ENCODE measurements around the gene KIR2DL3.
"Not testable (repeated sequence)": the region's sequence is repeated elsewhere in the genome, so short reads cannot be mapped to it uniquely, and the experiment has no call there.

KIR2DL3 gene

GRCh38 chr19:54744080-54744479 is 5.8 kb downstream of the KIR2DL3 start:
- DNase-seq: not testable (repeated sequence)

DNA sequence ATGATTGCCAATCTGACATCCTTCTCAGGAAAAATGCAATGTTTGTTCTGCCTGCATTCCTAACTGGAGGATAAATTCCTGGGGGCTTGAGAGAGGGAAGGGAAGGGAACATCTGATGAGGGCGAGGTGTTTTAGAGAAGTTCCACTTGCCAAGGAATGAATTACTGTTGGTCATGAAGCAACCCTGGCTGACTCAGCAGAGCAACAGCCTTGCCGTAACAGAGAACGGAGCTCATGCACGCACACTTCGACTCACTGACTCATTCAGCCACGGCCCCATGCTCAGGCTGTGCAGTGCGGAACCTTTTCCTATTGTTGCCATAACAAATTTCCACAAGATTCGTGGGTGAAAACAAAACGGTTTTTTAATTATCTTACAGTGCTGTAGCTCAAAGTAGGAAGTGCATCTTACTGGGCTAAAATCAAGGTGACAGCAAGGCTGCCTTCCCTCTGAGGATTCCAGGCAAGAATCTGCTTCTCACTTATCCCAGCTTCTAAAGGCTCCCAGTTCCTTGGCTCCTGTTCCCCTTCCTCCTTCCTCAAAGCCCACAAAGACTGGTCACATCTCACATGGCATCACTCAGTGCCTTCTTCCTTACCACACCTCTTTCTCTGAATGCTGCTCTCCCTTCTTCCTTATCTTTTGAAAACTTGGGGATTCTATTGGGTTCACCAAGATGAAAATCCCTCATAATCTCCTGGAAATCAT is 9.5 kb downstream of the KIR2DL3 start:
- DNase-seq: not testable (repeated sequence)

GRCh38 chr19:54750276-54750675 is 12.0 kb downstream of the KIR2DL3 start:
- DNase-seq: not testable (repeated sequence)

- not testable (repeated sequence) for DNase-seq
Observed at GRCh38 chr19:54756204-54757110, 18.1 kb downstream of the KIR2DL3 start.

GRCh38 chr19:54758577-54758976 is 20.3 kb downstream of the KIR2DL3 start:
- DNase-seq: not testable (repeated sequence)

- not testable (repeated sequence) for DNase-seq
Observed at GRCh38 chr19:54764219-54764618, 25.9 kb downstream of the KIR2DL3 start.

GRCh38 chr19:54766464-54766863 is 28.2 kb downstream of the KIR2DL3 start:
- DNase-seq: not testable (repeated sequence)

DNA sequence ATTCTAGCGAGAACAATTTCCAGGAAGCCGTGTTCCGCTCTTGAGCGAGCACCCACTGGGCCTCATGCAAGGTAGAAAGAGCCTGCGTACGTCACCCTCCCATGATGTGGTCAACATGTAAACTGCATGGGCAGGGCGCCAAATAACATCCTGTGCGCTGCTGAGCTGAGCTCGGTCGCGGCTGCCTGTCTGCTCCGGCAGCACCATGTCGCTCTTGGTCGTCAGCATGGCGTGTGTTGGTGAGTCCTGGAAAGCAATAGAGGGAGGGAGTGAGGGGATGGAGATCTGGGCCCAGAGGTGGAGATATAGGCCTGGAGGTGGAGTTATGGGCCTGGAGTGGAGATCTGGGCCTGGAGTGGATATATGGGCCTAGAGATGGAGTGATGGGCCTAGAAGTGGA is 31.3 kb downstream of the KIR2DL3 start, which contains the start of gene KIR2DL1:
Gene KIR2DL1 (plus strand): TSS at position 148 of the 400 bp plus-strand sequence. CDS start 58 bp downstream, at position 206.
- DNase-seq: not testable (repeated sequence)

- not testable (repeated sequence) for DNase-seq
Observed at GRCh38 chr19:54770511-54770910, 32.2 kb downstream of the KIR2DL3 start.

- DNase-seq: not testable (repeated sequence)
Observed at GRCh38 chr19:54771018-54771960, 33.0 kb downstream of the KIR2DL3 start.

- DNase-seq: not testable (repeated sequence)
Observed at GRCh38 chr19:54772666-54773065, 34.4 kb downstream of the KIR2DL3 start.

GRCh38 chr19:54775095-54775815 is 36.9 kb downstream of the KIR2DL3 start:
- not testable (repeated sequence) for DNase-seq

DNA sequence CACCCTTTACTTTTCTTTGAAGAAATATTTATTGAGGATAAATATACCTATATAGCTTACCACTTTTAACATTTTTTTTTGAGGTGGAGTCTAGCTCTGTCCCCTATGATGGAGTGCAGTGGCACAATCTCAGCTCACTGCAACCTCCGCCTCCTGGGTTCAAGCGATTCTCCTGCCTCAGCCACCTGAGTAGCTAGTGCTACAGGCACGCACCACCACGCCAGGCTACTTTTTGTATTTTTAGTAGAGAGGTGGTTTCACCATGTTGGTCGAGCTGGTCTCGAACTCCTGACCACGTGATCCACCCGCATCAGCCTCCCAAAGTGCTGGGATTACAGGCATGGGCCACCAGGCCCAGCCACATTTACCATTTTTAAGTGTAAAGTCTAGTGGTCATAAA is 37.5 kb downstream of the KIR2DL3 start:
- not testable (repeated sequence) for DNase-seq

GRCh38 chr19:54777851-54778250 is 39.5 kb downstream of the KIR2DL3 start:
- not testable (repeated sequence) for DNase-seq

DNA sequence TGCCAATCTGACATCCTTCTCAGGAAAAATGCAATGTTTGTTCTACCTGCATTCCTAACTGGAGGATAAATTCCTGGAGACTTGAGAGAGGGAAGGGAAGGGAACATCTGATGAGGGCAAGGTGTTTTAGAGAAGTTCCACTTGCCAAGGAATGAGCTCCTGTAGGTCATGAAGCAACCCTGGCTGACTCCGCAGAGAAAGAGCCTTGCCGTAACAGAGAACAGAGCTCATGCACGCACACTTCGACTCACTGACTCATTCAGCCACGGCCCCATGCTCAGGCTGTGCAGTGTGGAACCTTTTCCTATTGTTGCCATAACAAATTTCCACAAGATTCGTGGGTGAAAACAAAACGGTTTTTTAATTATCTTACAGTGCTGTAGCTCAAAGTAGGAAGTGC is 40.6 kb downstream of the KIR2DL3 start:
- DNase-seq: not testable (repeated sequence)

GRCh38 chr19:54782916-54783315 is 44.6 kb downstream of the KIR2DL3 start:
- not testable (repeated sequence) for DNase-seq

DNA sequence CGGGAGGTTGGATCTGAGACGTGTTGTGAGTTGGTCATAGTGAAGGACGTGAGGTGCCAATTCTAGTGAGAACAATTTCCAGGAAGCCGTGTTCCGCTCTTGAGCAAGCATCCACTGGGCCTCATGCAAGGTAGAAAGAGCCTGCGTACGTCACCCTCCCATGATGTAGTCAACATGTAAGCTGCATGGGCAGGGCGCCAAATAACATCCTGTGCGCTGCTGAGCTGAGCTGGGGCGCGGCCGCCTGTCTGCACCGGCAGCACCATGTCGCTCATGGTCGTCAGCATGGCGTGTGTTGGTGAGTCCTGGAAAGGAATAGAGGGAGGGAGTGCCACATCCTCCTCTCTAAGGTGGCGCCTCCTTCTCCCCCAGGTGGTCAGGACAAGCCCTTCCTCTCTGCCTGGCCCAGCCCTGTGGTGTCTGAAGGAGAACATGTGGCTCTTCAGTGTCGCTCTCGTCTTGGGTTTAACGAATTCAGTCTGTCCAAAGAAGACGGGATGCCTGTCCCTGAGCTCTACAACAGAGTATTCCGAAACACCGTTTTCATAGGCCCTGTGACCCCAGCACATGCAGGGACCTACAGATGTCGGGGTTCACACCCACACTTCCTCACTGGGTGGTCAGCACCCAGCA is 47.9 kb downstream of the KIR2DL3 start:
- not testable (repeated sequence) for DNase-seq

- DNase-seq: not testable (repeated sequence)
Observed at GRCh38 chr19:54788154-54788553, 49.8 kb downstream of the KIR2DL3 start.

- DNase-seq: no peak
Observed at GRCh38 chr19:54790711-54791110, 52.4 kb downstream of the KIR2DL3 start.

- DNase-seq: no peak
Observed at GRCh38 chr19:54791476-54791875, 53.2 kb downstream of the KIR2DL3 start.

DNA sequence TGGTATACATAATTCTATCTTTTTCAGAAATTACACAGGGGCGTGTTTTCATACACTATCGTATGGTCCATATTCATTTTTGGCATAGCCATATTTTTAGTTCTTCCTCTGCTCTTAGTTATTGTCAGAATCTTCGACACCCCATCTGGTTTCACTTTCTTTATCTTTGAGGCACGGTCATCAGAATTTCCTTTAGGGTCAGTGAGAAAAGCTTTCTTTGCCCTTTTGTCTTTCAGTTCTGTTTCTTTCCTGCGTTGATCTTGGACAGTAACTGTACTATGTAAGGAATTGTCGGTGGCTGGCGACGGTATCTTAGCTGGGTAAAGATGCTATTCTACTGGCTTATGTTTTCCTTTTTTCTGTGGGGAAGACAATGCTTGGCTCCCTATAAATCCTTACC is 54.5 kb downstream of the KIR2DL3 start:
- DNase-seq: no peak
